Retina (tissue), 1 donor: ENCODE results near the gene STMN3.

Source experiments
- DNase-seq: peaks from one replicate; pipeline ENCODE4 v3.0.0-alpha.2; 2016

STMN3 gene

DNA sequence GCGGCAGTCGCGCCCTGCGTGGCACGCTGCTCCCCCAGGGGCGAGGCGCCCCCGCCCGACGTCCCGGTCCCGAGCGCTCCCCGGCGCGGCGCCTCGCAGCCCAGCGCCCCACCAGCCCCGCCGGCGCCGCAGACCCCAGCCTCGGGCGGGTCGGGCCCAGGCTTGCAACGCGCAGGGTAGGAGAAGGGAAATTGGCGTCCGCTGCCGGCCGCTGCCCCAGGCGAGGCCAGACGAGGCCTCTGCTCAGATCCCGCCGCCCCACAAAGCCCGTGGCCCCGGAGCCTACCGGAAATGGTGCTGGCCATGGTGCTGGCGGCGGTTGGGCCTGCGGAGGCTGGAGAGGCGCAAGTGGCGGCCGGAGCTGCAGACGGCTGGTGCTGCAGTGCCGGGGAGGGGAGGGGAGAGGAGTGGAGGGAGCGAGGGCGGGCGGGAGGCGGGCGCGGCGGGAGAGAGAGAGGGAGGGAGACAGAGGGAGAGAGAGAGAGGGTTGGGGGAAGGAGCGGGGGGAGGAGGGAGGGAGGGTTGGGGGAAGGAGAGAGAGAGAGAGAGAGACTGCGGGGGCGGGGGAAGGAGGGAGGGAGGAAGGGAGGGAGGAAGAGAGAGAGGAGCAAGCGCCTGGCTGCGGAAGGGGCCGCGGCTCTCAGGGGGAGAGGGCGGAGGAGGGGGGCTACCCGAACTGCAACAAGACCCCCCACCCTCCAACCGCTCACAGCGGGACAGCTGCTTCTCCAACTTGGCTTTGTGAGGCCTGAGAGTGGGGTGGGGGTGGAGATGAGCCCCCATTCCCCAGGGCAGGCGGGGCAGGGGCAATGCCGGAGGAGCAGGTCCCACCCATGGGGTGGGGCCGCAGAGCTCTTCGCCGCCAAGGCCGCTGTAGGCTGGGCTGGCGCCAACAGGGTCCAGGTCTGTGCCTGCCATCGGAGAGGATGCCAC lies at the start of gene STMN3:
STMN3 (minus strand) TSS at position 384 of the 933 bp plus-strand sequence; CDS start at position 305, 79 bp downstream.
- peak; percentile 94 for DNase-seq

DNA sequence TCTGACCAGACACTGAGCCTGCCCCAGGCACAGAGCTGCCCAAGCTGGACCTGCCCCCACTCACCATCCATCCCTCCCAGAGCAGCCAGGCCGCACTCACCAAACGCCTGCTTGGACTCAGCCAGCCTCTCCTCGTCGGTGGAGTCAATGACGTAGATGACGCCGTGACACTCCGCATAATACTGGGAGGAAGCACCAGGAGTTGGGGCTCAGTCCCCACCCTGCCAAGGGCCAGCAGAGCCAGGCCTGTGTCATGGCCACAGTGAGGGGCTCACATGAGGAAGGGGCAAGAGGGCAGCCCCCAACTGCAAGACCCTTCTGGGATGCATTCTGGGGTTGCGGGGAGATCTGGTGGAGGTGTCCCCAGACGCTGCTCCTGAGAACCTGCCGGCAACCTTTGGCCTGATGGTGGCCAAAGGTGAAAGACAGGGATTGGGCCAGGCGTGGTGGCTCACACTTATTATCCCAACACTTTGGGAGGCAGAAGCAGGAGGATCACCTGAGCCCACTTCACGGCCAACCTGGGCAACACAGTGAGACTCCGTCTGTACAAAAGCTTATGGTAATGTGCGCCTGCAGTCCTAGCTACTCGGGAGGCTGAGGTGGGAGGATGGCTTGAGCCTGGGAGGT lies 48.9 kb upstream of the STMN3 start:
- no peak for DNase-seq

DNA sequence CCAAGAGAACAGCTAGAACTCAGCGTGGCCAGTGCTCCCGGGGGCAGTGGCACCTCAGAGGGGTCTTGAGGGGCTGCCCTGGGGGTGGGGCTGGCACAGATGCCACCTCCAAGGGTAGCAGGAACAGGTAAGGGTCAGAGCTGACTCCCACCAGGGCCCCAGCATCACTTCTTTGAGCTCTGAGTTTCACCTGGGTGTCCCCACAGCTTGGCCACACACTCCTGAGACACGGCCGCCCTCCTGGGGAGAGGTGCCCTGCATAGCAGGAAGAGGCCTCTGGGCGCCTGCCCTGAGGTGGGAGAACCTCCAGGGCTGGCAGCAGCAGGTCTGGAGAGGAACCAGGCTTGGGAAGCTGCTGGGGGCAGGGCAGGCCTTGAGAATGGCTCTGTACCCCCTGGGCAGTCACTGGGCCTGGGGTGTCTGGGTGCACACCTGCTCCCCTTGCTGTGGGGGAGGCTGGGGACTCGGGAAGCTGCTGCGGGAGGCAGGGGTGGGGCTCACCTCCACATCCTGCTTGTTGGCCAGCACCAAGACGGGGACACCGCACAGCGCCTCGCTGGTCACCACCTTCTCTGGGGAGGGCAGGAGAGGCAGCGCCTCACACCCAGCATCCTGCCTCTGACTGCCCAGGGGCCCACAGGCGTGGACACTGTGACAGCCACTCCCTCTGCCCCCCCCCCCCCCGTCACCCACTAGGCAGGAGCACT lies 48.3 kb upstream of the STMN3 start:
- no peak for DNase-seq

DNA sequence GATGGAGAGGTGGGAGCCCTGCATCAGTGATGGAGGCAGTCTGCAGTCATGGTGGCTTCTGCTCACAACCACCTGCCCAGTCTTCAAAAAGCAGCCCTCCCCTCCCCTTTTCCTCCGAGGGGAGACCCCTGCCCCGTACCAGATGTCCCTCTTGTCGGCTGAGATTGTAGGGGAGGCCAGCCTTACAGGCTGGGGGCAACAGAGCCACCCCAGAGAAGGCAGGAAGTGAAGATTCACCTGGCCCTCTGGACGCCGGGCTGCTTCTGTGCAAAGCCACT lies 47.8 kb upstream of the STMN3 start:
- no peak for DNase-seq

DNA sequence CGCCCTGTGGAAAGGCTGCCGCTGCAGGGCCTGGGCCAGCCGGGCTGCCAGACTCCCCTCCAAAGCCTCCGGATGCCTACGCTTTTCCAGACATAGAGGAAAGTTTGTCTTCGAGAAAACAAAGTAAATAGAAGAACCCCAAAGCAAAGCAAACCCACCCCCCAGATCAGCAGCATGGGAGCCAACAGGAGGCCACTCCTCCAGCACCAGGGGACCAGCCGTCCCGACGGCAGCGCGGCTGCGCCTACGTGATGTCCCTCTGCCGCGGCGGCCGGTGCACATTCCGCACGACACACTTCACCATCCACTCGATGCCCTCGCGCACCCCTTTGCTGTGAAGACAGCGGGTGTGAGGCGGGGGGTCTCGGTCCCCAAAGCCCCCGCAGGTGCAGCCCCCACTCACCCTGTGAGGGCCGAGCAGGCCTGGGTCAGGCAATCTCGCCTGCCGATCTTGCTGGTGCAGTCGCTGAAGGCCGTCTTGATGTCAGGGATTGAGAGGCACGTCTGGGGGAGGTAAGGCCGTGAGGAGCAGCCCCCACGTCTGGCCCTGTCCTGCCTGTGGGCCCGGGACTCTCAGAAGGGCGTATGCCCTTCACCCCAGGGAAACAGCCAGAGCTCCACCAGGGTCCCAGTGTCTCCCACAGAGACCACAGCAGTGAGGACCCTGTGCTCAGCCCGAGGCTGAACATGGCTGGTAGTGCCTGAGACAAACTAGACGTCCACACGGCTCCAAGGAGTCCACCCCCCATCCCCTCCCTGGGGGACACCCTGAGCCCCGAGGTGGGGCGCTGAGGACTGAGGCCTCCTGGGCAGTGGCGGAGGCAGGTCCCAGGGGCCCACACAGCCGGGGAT lies 47.2 kb upstream of the STMN3 start:
- no peak for DNase-seq

DNA sequence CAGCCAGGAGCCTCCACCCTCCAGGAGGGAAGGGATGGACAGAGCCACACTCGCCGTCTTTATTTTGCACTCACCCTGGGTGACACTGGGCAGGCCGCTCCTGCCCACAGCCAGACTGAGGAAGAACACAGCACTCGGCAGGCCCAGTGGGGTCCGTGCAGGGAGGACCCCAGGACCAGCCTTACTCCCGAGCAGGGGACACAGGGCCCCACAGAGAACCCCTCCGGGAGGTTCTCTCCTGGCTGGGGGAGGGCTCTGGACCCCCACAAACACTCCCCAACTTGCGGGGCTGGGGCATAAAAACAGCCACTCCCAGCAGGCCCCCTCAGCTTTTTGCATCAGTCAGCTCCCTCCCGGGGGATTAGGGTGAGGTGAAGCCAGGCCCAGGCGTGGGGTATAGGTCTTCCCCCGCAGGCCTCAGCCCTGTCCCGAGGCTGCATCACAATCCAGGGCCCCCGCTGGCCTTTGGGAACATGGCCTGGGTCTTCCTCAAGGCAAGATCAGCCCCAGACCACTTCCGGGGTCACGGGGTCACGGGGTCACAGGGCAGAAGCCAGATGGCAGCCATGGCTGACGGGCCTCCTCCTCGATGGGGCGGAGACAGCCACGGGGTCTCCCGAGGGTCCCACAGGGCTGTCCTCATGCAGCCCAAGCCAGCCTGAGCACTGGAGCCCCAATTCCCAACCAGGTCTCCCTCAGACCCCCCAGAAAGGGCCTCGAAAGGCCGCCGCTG lies 46.4 kb upstream of the STMN3 start:
- no peak for DNase-seq

DNA sequence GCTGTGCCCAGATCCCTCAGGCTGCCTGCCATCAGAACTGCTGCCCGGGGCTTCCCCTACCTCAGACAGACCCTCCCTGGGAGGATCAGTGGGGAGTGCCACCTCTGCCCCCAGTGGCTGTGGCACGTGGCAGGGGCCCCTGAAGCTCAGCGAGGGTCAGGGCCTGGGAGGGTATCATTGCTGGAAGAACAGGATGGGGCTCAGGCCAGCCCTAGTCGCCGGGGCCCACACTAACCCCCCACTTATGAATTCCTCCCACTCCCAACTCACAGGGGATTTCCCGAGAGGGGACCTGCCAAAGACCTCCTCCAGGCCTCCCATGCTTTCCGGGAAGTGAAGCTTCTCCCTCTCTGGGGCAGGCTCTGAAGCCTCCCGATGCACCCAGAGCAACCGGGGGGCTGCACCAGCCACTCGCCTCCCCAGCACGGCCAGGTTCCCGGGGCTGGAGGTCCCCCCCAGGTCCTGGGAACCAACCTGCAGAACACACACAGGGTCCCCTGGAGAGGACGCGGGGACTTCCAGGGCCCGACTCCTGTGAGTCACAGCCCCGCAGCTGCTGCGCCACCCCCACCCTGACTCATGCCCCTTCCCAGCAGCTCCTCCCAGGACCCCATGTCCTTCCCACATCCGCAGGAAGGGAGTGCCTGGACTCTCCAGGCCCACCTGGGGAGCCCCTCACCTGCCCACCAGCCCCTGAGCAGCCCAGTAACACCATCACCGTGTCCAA lies 45.7 kb upstream of the STMN3 start:
- no peak for DNase-seq

DNA sequence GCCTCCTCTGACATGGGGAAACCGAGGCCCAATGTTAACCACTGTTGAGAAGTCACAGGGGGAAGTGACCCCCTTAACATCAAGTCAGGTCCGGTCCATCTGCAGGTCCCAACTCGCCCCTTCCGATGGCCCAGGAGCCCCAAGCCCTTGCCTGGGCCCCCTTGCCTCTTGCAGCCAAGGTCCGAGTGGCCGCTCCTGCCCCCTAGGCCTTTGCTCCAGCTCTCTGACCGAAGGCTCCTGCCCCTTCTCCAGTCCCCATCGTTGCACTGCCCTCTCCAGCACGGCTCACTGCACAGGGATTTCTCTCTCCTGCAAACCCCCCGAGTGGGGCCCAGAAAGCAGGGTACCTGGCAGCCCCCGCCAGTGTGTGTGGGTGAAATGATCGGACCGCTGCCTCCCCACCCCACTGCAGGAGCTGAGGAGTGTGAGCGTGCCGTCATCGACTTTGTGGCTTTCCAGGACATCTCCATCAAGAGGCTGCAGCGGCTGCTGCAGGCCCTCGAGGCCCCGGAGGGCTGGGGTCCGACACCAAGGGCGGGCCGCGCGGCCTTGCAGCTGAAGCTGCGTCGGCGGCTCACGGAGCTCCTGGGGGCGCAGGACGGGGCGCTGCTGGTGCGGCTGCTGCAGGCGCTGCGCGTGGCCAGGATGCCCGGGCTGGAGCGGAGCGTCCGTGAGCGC lies 44.8 kb upstream of the STMN3 start:
- no peak for DNase-seq

DNA sequence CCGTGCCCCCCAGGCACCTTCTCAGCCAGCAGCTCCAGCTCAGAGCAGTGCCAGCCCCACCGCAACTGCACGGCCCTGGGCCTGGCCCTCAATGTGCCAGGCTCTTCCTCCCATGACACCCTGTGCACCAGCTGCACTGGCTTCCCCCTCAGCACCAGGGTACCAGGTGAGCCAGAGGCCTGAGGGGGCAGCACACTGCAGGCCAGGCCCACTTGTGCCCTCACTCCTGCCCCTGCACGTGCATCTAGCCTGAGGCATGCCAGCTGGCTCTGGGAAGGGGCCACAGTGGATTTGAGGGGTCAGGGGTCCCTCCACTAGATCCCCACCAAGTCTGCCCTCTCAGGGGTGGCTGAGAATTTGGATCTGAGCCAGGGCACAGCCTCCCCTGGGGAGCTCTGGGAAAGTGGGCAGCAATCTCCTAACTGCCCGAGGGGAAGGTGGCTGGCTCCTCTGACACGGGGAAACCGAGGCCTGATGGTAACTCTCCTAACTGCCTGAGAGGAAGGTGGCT lies 44.2 kb upstream of the STMN3 start:
- DNase-seq: no peak

DNA sequence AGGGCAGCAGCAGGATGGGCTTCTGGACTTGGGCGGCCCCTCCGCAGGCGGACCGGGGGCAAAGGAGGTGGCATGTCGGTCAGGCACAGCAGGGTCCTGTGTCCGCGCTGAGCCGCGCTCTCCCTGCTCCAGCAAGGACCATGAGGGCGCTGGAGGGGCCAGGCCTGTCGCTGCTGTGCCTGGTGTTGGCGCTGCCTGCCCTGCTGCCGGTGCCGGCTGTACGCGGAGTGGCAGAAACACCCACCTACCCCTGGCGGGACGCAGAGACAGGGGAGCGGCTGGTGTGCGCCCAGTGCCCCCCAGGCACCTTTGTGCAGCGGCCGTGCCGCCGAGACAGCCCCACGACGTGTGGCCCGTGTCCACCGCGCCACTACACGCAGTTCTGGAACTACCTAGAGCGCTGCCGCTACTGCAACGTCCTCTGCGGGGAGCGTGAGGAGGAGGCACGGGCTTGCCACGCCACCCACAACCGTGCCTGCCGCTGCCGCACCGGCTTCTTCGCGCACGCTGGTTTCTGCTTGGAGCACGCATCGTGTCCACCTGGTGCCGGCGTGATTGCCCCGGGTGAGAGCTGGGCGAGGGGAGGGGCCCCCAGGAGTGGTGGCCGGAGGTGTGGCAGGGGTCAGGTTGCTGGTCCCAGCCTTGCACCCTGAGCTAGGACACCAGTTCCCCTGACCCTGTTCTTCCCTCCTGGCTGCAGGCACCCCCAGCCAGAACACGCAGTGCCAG lies 43.6 kb upstream of the STMN3 start, which contains the start of gene TNFRSF6B:
TNFRSF6B (plus strand) TSS at position 25 of the 729 bp plus-strand sequence; CDS start at position 141, 116 bp downstream.
- DNase-seq: peak; percentile 43

DNA sequence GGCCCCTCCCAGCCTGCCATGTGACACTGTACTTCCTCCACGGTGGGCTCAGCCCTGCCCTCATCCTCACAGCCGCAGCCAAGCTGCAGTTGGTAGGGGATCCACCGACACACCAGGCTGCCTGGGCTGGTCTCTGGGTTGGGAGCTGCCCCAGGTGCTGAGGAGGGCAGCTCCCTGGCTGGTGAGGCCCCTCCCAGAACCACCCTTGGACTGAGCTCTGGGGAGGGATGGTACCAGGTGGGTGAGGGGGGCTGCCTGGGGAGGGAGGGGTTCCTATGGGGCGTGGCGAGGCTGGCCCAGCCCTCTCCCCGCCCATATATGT lies 43.0 kb upstream of the STMN3 start:
- DNase-seq: no peak

DNA sequence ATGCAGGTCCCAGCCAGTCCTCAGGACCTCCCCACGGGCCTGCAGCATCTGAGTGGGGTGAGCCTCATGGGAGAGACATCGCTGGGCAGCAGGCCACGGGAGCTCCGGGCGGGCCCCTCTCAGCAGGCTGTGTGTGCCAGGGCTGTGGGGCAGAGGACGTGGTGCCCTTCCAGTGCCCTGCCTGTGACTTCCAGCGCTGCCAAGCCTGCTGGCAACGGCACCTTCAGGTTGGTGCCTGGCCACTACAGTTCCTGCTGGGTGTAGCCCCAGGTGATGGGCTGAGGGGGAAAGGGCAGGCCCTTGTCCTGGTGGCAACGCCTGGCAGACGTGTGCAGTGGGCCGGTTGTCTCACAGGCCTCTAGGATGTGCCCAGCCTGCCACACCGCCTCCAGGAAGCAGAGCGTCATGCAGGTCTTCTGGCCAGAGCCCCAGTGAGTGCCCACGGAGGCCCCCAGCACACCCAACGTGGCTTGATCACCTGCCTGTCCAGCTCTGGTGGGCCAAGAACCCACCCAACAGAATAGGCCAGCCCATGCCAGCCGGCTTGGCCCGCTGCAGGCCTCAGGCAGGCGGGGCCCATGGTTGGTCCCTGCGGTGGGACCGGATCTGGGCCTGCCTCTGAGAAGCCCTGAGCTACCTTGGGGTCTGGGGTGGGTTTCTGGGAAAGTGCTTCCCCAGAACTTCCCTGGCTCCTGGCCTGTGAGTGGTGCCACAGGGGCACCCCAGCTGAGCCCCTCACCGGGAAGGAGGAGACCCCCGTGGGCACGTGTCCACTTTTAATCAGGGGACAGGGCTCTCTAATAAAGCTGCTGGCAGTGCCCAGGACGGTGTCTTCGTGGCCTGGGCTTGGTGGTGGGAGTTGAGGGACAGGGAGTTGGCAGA lies 42.4 kb upstream of the STMN3 start:
- no peak for DNase-seq

DNA sequence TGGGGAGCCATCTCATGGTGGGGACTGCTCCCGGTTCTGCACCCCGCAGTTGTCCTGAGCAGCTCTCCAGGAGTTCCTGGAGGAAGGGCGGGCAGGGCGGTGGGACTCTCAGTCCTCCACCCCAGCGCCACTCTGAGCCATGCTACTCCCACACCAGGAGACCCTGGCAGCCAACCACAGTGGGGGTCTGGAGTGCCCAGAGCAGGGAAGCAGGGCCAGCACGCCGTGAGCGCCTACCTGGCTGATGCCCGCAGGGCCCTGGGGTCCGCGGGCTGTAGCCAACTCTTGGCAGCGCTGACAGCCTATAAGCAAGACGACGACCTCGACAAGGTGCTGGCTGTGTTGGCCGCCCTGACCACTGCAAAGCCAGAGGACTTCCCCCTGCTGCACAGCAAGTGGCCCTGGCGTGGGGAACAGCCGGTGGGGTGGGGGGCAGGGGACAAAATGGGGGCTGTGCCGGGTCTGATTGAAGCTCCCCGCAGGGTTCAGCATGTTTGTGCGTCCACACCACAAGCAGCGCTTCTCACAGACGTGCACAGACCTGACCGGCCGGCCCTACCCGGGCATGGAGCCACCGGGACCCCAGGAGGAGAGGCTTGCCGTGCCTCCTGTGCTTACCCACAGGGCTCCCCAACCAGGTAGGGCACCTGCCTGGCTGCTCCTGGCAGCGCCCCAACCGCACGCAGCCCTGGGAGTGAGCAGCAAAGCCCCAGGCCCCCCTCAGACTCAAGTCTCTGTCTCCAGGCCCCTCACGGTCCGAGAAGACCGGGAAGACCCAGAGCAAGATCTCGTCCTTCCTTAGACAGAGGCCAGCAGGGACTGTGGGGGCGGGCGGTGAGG lies 41.6 kb upstream of the STMN3 start:
- DNase-seq: no peak

DNA sequence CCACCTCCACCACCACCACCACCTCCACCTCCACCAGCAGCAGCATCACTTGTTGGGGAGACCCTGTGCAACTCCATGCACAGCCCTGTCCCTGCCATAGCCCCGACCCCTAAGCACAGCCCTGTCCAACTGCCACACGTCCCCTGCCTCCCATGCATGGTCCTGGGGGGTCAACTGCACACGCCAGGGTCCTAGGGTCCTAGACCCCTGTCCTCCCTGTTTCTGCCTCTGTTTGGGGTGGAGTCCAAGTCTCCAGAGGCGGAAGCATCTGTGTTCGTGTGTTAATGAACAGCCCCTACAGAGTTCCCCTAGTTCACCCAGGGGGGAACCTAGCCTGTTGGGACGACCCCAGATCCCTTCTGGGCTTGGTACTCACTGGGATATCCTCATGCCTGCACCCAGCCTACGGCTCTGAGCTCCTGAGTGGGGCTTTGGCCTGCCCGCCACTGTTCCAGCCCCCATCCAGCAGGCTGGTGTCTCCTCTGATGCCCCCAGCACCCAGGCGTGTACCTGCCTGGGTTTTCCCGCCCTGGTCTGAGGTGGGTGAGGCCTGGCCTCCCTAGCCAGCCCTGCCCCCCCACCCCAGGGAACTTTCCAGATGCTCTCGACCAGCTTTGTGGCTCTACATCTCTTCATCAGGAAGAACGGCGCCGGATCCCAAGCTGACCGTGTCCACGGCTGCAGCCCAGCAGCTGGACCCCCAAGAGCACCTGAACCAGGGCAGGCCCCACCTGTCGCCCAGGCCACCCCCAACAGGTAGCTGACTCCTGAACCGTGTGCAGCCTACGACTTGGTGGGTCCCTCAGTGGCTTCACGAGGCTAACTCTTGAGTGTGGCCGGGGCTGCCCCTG lies 40.7 kb upstream of the STMN3 start:
- DNase-seq: no peak

DNA sequence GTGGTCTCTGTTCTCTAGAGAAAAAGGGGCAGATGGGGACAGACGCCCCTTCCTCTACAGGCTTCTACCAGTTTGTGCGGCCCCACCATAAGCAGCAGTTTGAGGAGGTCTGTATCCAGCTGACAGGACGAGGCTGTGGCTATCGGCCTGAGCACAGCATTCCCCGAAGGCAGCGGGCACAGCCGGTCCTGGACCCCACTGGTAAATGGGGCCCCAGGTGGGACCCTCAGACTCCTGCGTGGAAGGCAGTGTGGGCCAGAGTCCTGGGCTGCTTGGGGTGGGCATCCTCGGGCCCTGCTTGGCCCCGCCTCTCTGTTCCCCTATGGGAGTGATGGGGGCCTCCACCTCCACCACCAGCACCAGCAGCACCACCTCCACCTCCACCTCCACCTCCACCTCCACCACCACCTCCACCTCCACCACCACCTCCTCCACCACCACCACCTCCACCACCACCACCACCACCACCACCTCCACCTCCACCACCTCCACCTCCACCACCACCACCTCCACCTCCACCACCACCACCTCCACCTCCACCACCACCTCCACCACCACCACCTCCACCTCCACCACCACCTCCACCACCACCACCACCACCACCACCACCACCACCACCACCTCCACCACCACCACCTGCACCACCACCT lies 40.0 kb upstream of the STMN3 start:
- DNase-seq: no peak

DNA sequence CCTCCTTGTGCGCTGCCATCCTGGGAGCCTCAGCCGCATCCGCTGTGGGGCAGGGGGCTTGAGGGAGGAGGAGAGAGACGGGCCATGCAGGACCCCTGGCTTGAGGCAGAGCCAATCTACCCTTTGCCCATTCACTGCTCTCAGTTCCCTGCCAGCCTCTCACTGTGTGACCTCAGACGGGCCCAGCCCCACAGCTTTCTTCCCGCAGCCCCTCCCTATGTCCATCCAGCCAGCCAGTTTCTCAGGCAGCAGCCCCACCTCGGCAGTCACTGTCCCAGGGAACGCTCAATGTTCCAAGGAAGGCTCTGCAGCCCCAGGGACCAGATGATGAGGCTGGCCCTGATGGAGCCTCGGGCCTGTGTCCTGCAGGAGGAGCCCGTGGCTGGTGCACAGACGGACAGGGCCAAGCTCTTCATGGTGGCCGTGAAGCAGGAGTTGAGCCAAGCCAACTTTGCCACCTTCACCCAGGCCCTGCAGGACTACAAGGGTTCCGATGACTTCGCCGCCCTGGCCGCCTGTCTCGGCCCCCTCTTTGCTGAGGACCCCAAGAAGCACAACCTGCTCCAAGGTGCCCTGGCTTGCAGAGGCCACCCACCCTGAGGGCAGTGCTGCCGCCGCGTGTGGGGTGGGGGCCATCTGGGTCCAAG lies 39.3 kb upstream of the STMN3 start:
- no peak for DNase-seq
